Activated CD8-positive, alpha-beta T cell treated with anti-CD3 and anti-CD28 coated beads for 36 hours (primary cell): ENCODE data around the gene EHMT1. TPM values are rescaled to one million over a fixed set of nuclear protein-coding genes. Genes with fewer than 3 reads are reported as not detected.

Source experiments
- ATAC-seq: fragments of 200-7000 bp; cut with Tn5 transposase; one replicate; pipeline ENCODE4 v1.10.0; 2021; ENCODE audit warnings: mild to moderate bottlenecking, moderate library complexity
- CTCF ChIA-PET: fragments of 350-600 bp; sonication (Branson Sonifier 250); formaldehyde crosslinking; loops from one replicate; lab custom pipeline; 2021; ENCODE audit warnings: antibody characterized with exemption; lab: Charles Lee
- POLR2A ChIA-PET: fragments of 350-600 bp; sonication (Branson Sonifier 250); formaldehyde crosslinking; loops from one replicate; lab custom pipeline; 2021; ENCODE audit warnings: antibody characterized with exemption; lab: Charles Lee
- DNase-seq: peaks from one replicate; pipeline ENCODE4 v3.0.0-alpha.2; 2020
- H3K27ac Mint-ChIP-seq: one replicate; pipeline ENCODE4 v1.8.0; 2021; ENCODE audit warnings: mild to moderate bottlenecking, mixed read lengths
- H3K27me3 Mint-ChIP-seq: one replicate; pipeline ENCODE4 v1.8.0; 2021; ENCODE audit warnings: mixed read lengths
- H3K36me3 Mint-ChIP-seq: one replicate; pipeline ENCODE4 v1.8.0; 2021; ENCODE audit warnings: low read depth, mixed read lengths
- H3K4me1 Mint-ChIP-seq: one replicate; pipeline ENCODE4 v1.8.0; 2021; ENCODE audit warnings: low read depth, mixed read lengths
- H3K4me3 Mint-ChIP-seq: one replicate; pipeline ENCODE4 v1.8.0; 2021; ENCODE audit warnings: mild to moderate bottlenecking, moderate library complexity, mixed read lengths
- H3K9me3 Mint-ChIP-seq: one replicate; pipeline ENCODE4 v1.8.0; 2021; ENCODE audit warnings: mixed read lengths
- intact Hi-C: fragments of 100-400 bp; cut with micrococcal nuclease; formaldehyde crosslinking; loops from one replicate; pipeline ENCODE4 v1.10.0; 2022
- total RNA-seq, 2 experiments: library from RNA; stranded (reverse); gene quantifications; one replicate each; pipeline ENCODE4 v1.2.3, GENCODE V29; 2021
- TF ChIP-seq, protein P1 (sequence below): fragments of 200-600 bp; IDR thresholded peaks from one replicate; pipeline ENCODE4 v1.8.0; 2022; ENCODE audit warnings: antibody characterized with exemption, mild to moderate bottlenecking

The EHMT1 gene
- total RNA-seq, 2 experiments from 2014 or later = 62.1 to 67.1 TPM

DNA sequence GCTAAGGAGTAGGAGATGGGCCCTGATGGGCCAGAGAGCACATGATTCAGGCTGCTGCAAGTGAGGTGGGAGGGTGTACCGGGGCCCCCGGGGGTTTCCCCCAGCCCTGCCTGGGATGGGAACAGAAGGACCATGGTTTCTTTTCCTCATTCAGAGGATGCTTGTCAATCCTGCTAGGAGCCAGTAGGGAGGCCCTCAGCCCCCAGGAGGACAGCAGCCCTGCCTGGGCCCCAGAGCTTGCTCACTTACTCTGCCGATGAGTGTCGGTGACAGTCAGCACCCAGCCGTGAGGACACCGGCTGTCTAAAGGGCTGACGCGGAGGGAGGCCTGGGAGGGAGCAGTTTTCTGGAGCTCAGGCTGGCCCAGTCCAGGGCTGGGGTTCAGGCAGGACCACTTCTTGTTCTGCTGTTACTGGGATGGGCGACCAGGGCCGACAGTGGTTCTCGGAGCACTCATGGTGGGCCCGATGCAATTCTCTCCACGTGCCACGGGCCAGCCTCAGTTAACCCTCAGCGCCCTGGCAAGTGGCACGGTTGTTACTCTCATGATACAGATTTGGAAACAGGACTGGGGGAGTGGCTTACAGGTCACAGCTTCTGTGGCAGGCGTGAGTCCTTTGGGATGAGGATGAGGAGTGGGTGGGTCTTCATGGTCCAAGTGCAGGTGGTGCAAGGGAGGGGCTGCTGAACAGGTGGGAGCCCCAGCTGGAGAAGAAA lies 11.5 kb upstream of the EHMT1 start:
- ATAC-seq (no peak), DNase-seq (no peak)
- Mint-ChIP-seq H3K9me3 (no peaks in the 10 kb centered on the region), H3K4me3 (peak overlapping the region; percentile 80), H3K4me1 (peaks cover 34% of the 10 kb centered on the region), H3K27me3 (no peaks in the 10 kb centered on the region), H3K36me3 (no peaks in the 10 kb centered on the region), H3K27ac (no peak overlapping the region)
- ChIA-PET POLR2A (interaction anchor here (1.2 kb wide), 1 partner anchor 12 kb away, joined by 4 read pairs; the partner anchor contains the start of gene EHMT1), CTCF (interaction anchor here (0.7 to 1.6 kb wide), 2 partner anchors 12 to 66 kb away, joined by 3 to 5 read pairs; partner anchors contain the start of gene EHMT1)
- TF ChIP-seq, protein P1, sequence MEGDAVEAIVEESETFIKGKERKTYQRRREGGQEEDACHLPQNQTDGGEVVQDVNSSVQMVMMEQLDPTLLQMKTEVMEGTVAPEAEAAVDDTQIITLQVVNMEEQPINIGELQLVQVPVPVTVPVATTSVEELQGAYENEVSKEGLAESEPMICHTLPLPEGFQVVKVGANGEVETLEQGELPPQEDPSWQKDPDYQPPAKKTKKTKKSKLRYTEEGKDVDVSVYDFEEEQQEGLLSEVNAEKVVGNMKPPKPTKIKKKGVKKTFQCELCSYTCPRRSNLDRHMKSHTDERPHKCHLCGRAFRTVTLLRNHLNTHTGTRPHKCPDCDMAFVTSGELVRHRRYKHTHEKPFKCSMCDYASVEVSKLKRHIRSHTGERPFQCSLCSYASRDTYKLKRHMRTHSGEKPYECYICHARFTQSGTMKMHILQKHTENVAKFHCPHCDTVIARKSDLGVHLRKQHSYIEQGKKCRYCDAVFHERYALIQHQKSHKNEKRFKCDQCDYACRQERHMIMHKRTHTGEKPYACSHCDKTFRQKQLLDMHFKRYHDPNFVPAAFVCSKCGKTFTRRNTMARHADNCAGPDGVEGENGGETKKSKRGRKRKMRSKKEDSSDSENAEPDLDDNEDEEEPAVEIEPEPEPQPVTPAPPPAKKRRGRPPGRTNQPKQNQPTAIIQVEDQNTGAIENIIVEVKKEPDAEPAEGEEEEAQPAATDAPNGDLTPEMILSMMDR = no peak
- intact Hi-C loops = no loop called here

DNA sequence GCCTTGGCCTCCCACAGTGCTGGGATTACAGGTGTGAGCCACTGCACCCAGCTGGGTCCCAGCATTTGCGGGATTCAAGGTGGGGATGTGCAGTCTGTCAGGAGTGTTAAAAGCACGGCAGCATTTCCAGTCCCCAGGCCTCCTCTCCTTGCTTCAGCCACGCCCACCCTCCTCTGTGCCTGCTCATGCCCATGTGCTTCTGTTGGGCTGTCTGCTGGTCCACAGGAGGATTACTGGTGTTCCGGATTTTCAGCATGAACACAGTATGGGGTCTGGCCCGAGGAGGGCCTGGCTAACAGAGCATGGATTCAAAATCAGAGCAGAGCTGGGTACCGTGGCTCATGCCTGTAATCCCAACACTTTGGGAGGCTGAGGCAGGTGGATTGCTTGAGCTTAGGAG lies 7.9 kb upstream of the EHMT1 start:
- TF ChIP-seq, protein P1 = no peak
- ATAC-seq (no peak), DNase-seq (no peak)
- Mint-ChIP-seq H3K9me3 (no peaks in the 10 kb centered on the region), H3K27me3 (no peaks in the 10 kb centered on the region), H3K4me1 (peaks cover 25% of the 10 kb centered on the region), H3K27ac (peak overlapping the region; percentile 57), H3K36me3 (peaks cover 2% of the 10 kb centered on the region), H3K4me3 (no peak overlapping the region)
- ChIA-PET POLR2A (no interaction called here), CTCF (interaction anchor here (2.1 kb wide), 1 partner anchor 31 kb away, joined by 5 read pairs; no protein-coding TSS in a partner anchor)
- intact Hi-C loops = no loop called here

DNA sequence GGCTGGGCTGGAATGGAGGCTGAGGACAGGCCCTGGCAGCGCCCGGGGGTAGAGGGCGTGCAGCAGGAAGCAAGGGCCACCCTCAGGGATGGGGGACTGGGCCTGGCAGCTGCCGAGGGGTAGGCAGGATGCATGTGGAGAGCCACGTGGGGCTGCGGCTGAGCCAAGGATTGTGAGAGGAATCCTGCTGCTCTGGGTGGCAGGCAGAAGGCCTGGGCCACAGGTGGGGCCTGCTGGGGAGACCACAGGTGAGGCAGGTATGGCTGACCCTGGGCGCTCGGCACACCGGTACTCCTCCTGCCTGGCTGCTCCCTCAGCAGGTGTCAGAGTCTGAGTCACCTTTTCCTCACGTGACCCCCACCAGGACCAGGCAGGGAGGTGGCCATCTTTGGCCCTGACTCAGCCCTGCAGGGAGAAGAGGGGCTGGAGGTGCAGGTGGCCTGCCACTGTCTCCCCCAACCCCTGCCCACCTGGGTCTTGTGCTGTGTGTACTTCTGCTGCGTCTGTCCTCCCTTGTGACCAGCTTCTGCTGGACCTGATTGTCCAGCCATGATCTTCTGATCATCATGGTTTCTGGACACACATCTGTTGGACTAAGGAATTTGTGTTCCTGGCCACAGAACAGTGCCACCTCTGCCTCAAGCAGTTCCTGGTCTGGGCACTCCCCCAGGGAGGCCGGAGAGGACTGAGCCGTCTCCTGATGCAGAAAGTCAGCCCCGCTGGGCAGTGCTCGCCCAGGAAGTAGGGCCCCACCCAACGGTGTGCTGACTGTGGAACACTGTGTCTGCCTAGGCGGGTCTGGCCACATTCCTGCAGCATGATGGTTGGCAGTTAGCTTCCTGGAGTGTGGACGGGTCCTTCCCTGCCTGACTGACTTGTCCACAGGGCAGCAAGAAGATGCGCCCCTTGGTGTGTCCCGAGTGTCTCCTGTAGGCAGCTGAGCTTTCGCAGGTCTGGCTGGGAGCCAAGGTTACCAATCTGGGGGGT lies 6.9 kb upstream of the EHMT1 start:
- CTCF ChIA-PET = no interaction called here

DNA sequence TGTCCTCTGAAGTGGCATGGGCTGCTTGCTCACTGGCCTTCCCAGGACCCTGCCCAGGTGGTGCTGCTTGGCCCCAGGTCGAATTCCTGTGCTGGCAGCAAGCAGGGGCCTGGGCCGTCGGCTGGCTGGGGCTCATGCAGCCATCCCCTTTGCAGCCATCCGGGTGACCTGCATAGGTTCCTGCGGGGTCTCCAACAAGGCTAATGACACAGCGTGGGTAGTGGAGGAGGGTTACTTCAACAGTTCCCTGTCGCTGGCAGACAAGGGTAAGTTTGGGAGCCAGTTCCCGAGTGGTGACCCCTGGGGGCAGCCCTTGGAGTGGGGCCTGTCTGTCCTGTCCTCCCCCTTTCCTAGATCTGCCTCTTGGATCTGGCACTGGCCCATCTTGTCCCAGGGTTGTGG lies 6.1 kb upstream of the EHMT1 start:
- ChIA-PET CTCF (no interaction called here), POLR2A (interaction anchor here (1.2 kb wide), 1 partner anchor 16 kb away, joined by 4 read pairs; no protein-coding TSS in a partner anchor)
- no peak for DNase-seq
- H3K4me1 Mint-ChIP-seq = peaks cover 21% of the 10 kb centered on the region
- no peak overlapping the region for H3K27ac Mint-ChIP-seq
- no peaks in the 10 kb centered on the region for H3K27me3 Mint-ChIP-seq
- H3K36me3 Mint-ChIP-seq = peaks cover 6% of the 10 kb centered on the region
- TF ChIP-seq, protein P1 = no peak
- ATAC-seq = no peak
- H3K4me3 Mint-ChIP-seq = no peak overlapping the region
- intact Hi-C loops = no loop called here
- H3K9me3 Mint-ChIP-seq = no peaks in the 10 kb centered on the region

More for the DNA sequence above, 6.9 kb upstream of the EHMT1 start:
- H3K9me3 Mint-ChIP-seq = no peaks in the 10 kb centered on the region
- TF ChIP-seq, protein P1 = no peak
- POLR2A ChIA-PET = no interaction called here
- H3K27ac Mint-ChIP-seq = peak overlapping the region; percentile 57
- H3K27me3 Mint-ChIP-seq = no peaks in the 10 kb centered on the region
- H3K36me3 Mint-ChIP-seq = peaks cover 2% of the 10 kb centered on the region
- peaks cover 24% of the 10 kb centered on the region for H3K4me1 Mint-ChIP-seq
- intact Hi-C loops = no loop called here
- peak; percentile 84 for ATAC-seq
- no peak overlapping the region for H3K4me3 Mint-ChIP-seq
- peak; percentile 69 for DNase-seq
